ENCODE measurements around the gene FLAD1. TPM values are rescaled to one million over a fixed set of nuclear protein-coding genes. Genes with fewer than 3 reads are reported as not detected.

FLAD1 gene
- polyA plus RNA-seq, 2 of the 4 experiments (the other 2 are of a cell fraction), result 34.1 to 43.5 TPM

GRCh38 chr1:154998818-154999570 lies 15.8 kb downstream of the FLAD1 start:
- ATAC-seq, result peak in 1 of 2 experiments; percentile 6; a peak in 3 of 6 replicates
- peak; percentile 79 to 82 for DNase-seq (ENCODE audit: low read depth in 1 of 2, low spot score in 1 of 2)
- Histone ChIP-seq H3K4me3 (peak overlapping the region; percentile 80; the same call in 2 of the 3 replicates), H3K4me2 (peak overlapping the region; percentile 99), H3K27ac (peak overlapping the region; percentile 98 to 100), H3K4me1 (peaks cover 32% of the 10 kb centered on the region), H3K9me3 (no peaks in the 10 kb centered on the region)
- POLR2A ChIA-PET, result interaction anchor here (0.6 to 4.8 kb wide), 5 partner anchors 11 to 28 kb away, joined by 3 to 52 read pairs (median 10); partner anchors contain the start of genes CKS1B, FLAD1 and SHC1
- FAIRE-seq, result no peak
- CTCF ChIA-PET, result interaction anchor here (0.5 to 1.5 kb wide), 5 partner anchors 86 to 518 kb away, joined by 3 to 4 read pairs (median 3); no protein-coding TSS in a partner anchor
- WGBS (ENCODE audit: missing lambda C conversion rate), result 27% methylated on average over 28 of the region's 40 CpGs
- TF ChIP-seq CTCF (IDR thresholded peaks at IDR 0.05) (peak; percentile 90), JUN (IDR thresholded peaks at IDR 0.05) (0 out of 5 replicates have a peak, but pooled peaks of 1 of the 2 experiments have one; percentile 21), RAD21 (conservative IDR thresholded peaks at IDR 0.05 in 1 of 2, IDR thresholded peaks at IDR 0.05 in 1 of 2) (peak; percentile 68 to 76), EHMT2 (IDR thresholded peaks at IDR 0.05; ENCODE audit: low read depth) (no peak), SMC3 (IDR thresholded peaks at IDR 0.05) (peak; percentile 87)

- ATAC-seq (no peak), DNase-seq (ENCODE audit: low read depth in 1 of 2, low spot score in 1 of 2) (peak in 1 of 2 experiments; percentile 50), FAIRE-seq (no peak)
- Histone ChIP-seq H3K4me2 (peak overlapping the region; percentile 99), H3K4me3 (peak overlapping the region; percentile 80), H3K27ac (peak overlapping the region; percentile 98 to 100), H3K9me3 (no peaks in the 10 kb centered on the region), H3K4me1 (peaks cover 32% of the 10 kb centered on the region)
- ChIA-PET CTCF (interaction anchor here (0.5 to 1.5 kb wide), 4 partner anchors 85 to 469 kb away, joined by 3 to 4 read pairs (median 3); no protein-coding TSS in a partner anchor), POLR2A (interaction anchor here (1.8 to 4.8 kb wide), 4 partner anchors 16 to 29 kb away, joined by 7 to 52 read pairs (median 12); partner anchors contain the start of genes CKS1B, FLAD1 and SHC1)
- TF ChIP-seq POLR2A (IDR thresholded peaks at IDR 0.05; ENCODE audit: low read length), result no peak
- TF ChIP-seq MAX (IDR thresholded peaks at IDR 0.05), result peak; percentile 75
- 31% methylated on average over 41 of the region's 50 CpGs for WGBS (ENCODE audit: missing lambda C conversion rate)
Observed at GRCh38 chr1:154999571-155000410, 16.6 kb downstream of the FLAD1 start.

GRCh38 chr1:155000411-155000725 lies 17.2 kb downstream of the FLAD1 start:
- no peaks in the 10 kb centered on the region for H3K9me3 ChIP-seq
- peak overlapping the region; percentile 80 for H3K4me3 ChIP-seq
- peak overlapping the region; percentile 99 for H3K4me2 ChIP-seq
- DNase-seq (ENCODE audit: low read depth in 1 of 2, low spot score in 1 of 2), result peak in 1 of 2 experiments; percentile 55
- CTCF ChIA-PET, result interaction anchor here (0.5 kb wide), 1 partner anchor 89 kb away, joined by 3 read pairs; no protein-coding TSS in a partner anchor
- WGBS (ENCODE audit: missing lambda C conversion rate), result 0% methylated on average over 9 of the region's 13 CpGs
- TF ChIP-seq KDM5A (IDR thresholded peaks at IDR 0.05) (no peak), POLR2A (IDR thresholded peaks at IDR 0.05; ENCODE audit: low read length) (0 out of 2 replicates have a peak, but pooled peaks have one; percentile 11)
- H3K4me1 ChIP-seq, result peaks cover 36% of the 10 kb centered on the region
- ATAC-seq, result peak in 1 of 2 experiments; percentile 0; a peak in 3 of 6 replicates
- FAIRE-seq, result no peak
- H3K27ac ChIP-seq, result peak overlapping the region; percentile 98 to 100
- POLR2A ChIA-PET, result interaction anchor here (1.8 to 4.8 kb wide), 4 partner anchors 17 to 30 kb away, joined by 7 to 52 read pairs (median 12); partner anchors contain the start of genes CKS1B, FLAD1 and SHC1

- no peak for FAIRE-seq
- peak in 1 of 2 experiments; percentile 27; a peak in 1 of 4 replicates for TF ChIP-seq CEBPB (IDR thresholded peaks at IDR 0.05)
- TF ChIP-seq ZFP36 (IDR thresholded peaks at IDR 0.05; ENCODE audit: borderline replicate concordance, partially characterized antibody), result no peak
- no peak; the same call in 1 of the 2 replicates for TF ChIP-seq USF2 (IDR thresholded peaks at IDR 0.05)
- peak; percentile 22 to 51; a peak in 2 of 5 replicates for TF ChIP-seq EP300 (IDR thresholded peaks at IDR 0.05)
- peak; percentile 63; the same call in 1 of the 3 replicates for TF ChIP-seq BCL3 (IDR thresholded peaks at IDR 0.05)
- no peak for TF ChIP-seq CHD2 (IDR thresholded peaks at IDR 0.05; ENCODE audit: low read length, partially characterized antibody)
- TF ChIP-seq EHMT2 (IDR thresholded peaks at IDR 0.05; ENCODE audit: low read depth), result no peak
- TF ChIP-seq RARB (CRISPR knock-in tag; IDR thresholded peaks at IDR 0.05), result no peak; the same call in 1 of the 2 replicates
- TF ChIP-seq TP53 (CRISPR knock-in tag; IDR thresholded peaks at IDR 0.05), result no peak
- no peak for TF ChIP-seq HDAC2 (IDR thresholded peaks at IDR 0.05)
- no peak for TF ChIP-seq HOXA7 (CRISPR knock-in tag; IDR thresholded peaks at IDR 0.05)
- TF ChIP-seq EHF (CRISPR knock-in tag; IDR thresholded peaks at IDR 0.05), result no peak
- no peak for TF ChIP-seq RCOR1 (IDR thresholded peaks at IDR 0.05; ENCODE audit: low read depth, low read length)
- TF ChIP-seq FOSB (CRISPR knock-in tag; IDR thresholded peaks at IDR 0.05), result no peak
- TF ChIP-seq KDM5A (IDR thresholded peaks at IDR 0.05), result no peak
Observed at GRCh38 chr1:155000726-155001424, 17.7 kb downstream of the FLAD1 start.

More at GRCh38 chr1:155000726-155001424, 17.7 kb downstream of the FLAD1 start:
- Histone ChIP-seq H3K4me3 (peak overlapping the region; percentile 80), H3K4me1 (peaks cover 36% of the 10 kb centered on the region), H3K4me2 (peak overlapping the region; percentile 99), H3K9me3 (no peaks in the 10 kb centered on the region), H3K27ac (peak overlapping the region; percentile 98 to 100)
- ChIA-PET POLR2A (interaction anchor here (0.6 to 4.8 kb wide), 9 partner anchors 10 to 64 kb away, joined by 3 to 52 read pairs (median 5); partner anchors contain the start of genes CKS1B, FLAD1, PMVK and PYGO2), CTCF (no interaction called here)
- ATAC-seq (peak; percentile 47 to 67), DNase-seq (ENCODE audit: low read depth in 1 of 2, low spot score in 1 of 2) (peak; percentile 90 to 94)
- 2% methylated on average over 18 of the region's 43 CpGs for WGBS (ENCODE audit: missing lambda C conversion rate)
